ENCODE results near the gene ZNF485. TPM values are rescaled to one million over a fixed set of nuclear protein-coding genes. Genes with fewer than 3 reads are reported as not detected.
"Not testable (repeated sequence)": the region's sequence is repeated elsewhere in the genome, so short reads cannot be mapped to it uniquely, and the experiment has no call there.

The ZNF485 gene
- total RNA-seq, 1 donor from 2014 or later, result 8.4 TPM

DNA sequence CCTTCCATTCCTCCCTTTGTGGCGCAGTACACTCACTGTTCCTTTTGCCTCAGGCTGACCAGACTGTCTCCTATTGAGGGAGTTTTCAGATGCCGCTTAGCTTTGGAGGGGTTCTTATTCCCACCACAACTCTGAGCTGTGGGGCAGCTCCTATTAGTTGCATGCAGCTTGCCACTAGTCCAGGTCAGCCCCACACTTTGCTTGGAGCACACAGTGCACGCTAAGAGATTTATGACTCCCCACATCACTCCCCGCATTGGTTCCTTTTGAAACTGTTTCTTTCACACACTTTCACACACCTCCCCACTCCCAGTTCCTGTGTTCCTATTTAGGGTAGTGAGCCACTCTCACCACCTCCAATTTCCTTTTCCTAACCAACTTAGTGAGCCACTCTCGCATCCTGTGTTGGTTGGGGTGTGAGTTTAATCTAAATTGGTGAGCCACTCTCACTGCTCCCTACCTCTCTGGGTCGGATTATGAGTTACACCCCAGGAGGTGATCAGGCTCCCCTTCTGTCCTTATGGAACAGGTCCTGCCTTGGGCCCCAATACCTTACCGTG lies 10.4 kb upstream of the ZNF485 start:
- peaks cover 9% of the 10 kb centered on the region for H3K4me1 Mint-ChIP-seq
- no peaks in the 10 kb centered on the region for H3K36me3 Mint-ChIP-seq (ENCODE audit: low read depth)
- no peak overlapping the region for H3K4me3 Mint-ChIP-seq
- peaks cover 8% of the 10 kb centered on the region for H3K9me3 Mint-ChIP-seq
- H3K27me3 Mint-ChIP-seq (ENCODE audit: low read depth), result peaks cover 4% of the 10 kb centered on the region
- no peak for DNase-seq (ENCODE audit: low read depth, low spot score)
- TF ChIP-seq, protein P1, sequence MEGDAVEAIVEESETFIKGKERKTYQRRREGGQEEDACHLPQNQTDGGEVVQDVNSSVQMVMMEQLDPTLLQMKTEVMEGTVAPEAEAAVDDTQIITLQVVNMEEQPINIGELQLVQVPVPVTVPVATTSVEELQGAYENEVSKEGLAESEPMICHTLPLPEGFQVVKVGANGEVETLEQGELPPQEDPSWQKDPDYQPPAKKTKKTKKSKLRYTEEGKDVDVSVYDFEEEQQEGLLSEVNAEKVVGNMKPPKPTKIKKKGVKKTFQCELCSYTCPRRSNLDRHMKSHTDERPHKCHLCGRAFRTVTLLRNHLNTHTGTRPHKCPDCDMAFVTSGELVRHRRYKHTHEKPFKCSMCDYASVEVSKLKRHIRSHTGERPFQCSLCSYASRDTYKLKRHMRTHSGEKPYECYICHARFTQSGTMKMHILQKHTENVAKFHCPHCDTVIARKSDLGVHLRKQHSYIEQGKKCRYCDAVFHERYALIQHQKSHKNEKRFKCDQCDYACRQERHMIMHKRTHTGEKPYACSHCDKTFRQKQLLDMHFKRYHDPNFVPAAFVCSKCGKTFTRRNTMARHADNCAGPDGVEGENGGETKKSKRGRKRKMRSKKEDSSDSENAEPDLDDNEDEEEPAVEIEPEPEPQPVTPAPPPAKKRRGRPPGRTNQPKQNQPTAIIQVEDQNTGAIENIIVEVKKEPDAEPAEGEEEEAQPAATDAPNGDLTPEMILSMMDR (conservative IDR thresholded peaks at IDR 0.05), result no peak
- no peak overlapping the region for H3K27ac Mint-ChIP-seq (ENCODE audit: unreplicated experiment)

DNA sequence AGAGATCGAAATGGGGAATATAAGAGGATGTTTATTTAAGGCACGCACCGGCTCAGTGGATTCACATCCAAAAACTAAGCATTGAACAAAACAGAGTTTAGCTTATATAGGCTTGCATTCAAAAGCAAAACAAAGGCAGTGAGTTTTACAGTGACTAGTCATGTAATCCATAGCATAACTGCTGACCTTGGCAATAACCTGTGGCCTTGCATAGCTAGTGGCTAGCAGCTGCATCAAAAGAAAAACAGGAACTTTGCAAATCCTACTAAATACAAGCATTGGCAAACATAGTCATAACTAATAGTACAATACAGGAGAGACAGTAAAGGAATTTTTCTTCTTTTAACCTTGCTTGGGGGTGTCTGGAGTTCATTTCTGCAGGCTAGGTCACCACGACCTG lies 9.7 kb upstream of the ZNF485 start:
- Mint-ChIP-seq H3K36me3 (ENCODE audit: low read depth) (no peaks in the 10 kb centered on the region), H3K4me3 (no peak overlapping the region), H3K9me3 (peaks cover 8% of the 10 kb centered on the region), H3K4me1 (peaks cover 9% of the 10 kb centered on the region), H3K27me3 (ENCODE audit: low read depth) (peaks cover 4% of the 10 kb centered on the region), H3K27ac (ENCODE audit: unreplicated experiment) (no peak overlapping the region)
- TF ChIP-seq, protein P1 (conservative IDR thresholded peaks at IDR 0.05), result no peak
- no peak for DNase-seq (ENCODE audit: low read depth, low spot score)

DNA sequence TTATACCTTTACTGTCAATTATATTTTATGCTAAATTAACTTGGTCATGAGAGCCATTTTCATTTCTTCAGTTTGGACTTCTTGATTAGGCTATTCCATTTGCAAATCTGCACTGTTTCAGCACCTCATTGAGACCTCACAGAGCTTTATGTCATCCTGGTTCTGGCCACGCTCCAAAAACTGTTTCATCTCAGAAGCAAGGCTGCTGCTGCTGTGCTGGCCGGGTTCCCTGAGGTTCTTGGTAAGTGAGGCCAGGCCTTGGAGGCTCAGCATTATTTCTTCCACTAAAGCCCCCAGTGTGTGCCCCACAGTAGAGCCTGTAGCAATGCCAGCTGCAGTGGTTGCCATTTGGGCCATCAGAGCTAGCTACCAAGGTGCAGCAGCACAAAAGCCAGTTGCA lies 7.8 kb upstream of the ZNF485 start:
- Mint-ChIP-seq H3K4me3 (no peak overlapping the region), H3K4me1 (peaks cover 9% of the 10 kb centered on the region), H3K9me3 (peaks cover 8% of the 10 kb centered on the region), H3K27ac (ENCODE audit: unreplicated experiment) (no peak overlapping the region), H3K36me3 (ENCODE audit: low read depth) (no peaks in the 10 kb centered on the region), H3K27me3 (ENCODE audit: low read depth) (peaks cover 7% of the 10 kb centered on the region)
- TF ChIP-seq, protein P1 (conservative IDR thresholded peaks at IDR 0.05), result no peak
- DNase-seq (ENCODE audit: low read depth, low spot score), result no peak

GRCh38 chr10:43599333-43599732 lies 6.9 kb upstream of the ZNF485 start:
- Mint-ChIP-seq H3K4me1 (peaks cover 9% of the 10 kb centered on the region), H3K27me3 (ENCODE audit: low read depth) (peaks cover 13% of the 10 kb centered on the region), H3K27ac (ENCODE audit: unreplicated experiment) (no peak overlapping the region), H3K9me3 (peaks cover 5% of the 10 kb centered on the region), H3K36me3 (ENCODE audit: low read depth) (no peaks in the 10 kb centered on the region), H3K4me3 (no peak overlapping the region)
- no peak for DNase-seq (ENCODE audit: low read depth, low spot score)
- TF ChIP-seq, protein P1 (conservative IDR thresholded peaks at IDR 0.05), result no peak

GRCh38 chr10:43601576-43601975 lies 4.7 kb upstream of the ZNF485 start:
- not testable (repeated sequence) for H3K9me3 Mint-ChIP-seq; H3K4me3 Mint-ChIP-seq; H3K27ac Mint-ChIP-seq (ENCODE audit: unreplicated experiment); DNase-seq (ENCODE audit: low read depth, low spot score); H3K36me3 Mint-ChIP-seq (ENCODE audit: low read depth); H3K4me1 Mint-ChIP-seq
- H3K27me3 Mint-ChIP-seq (ENCODE audit: low read depth), result peaks cover 20% of the 10 kb centered on the region

- H3K4me1 Mint-ChIP-seq, result peaks cover 15% of the 10 kb centered on the region
- peaks cover 8% of the 10 kb centered on the region for H3K9me3 Mint-ChIP-seq
- peaks cover 20% of the 10 kb centered on the region for H3K27me3 Mint-ChIP-seq (ENCODE audit: low read depth)
- no peak for DNase-seq (ENCODE audit: low read depth, low spot score)
- H3K4me3 Mint-ChIP-seq, result peak overlapping the region; percentile 89
- TF ChIP-seq, protein P1 (conservative IDR thresholded peaks at IDR 0.05), result no peak
- peaks cover 22% of the 10 kb centered on the region for H3K36me3 Mint-ChIP-seq (ENCODE audit: low read depth)
- H3K27ac Mint-ChIP-seq (ENCODE audit: unreplicated experiment), result no peak overlapping the region
Measured at GRCh38 chr10:43605850-43606322, 352 bp upstream of the ZNF485 start.
